SU-DHL-6 (cell line): ENCODE results near the gene CIB1.
A peak's percentile ranks its signal among the peaks of the same experiment; 100 is the strongest.
"Not testable (repeated sequence)": the region's sequence is repeated elsewhere in the genome, so short reads cannot be mapped to it uniquely, and the experiment has no call there.

ENCODE experiments used
- H2AFZ ChIP-seq: fragments of 200-600 bp; sonication (generic); 2 replicates; pipeline ENCODE4 v1.6.1; 2014; ENCODE audit warnings: low read depth, mild to moderate bottlenecking, moderate library complexity, mixed read lengths, antibody characterized with exemption, low read length; ENCODE audit not compliant: severe bottlenecking
- H3F3A ChIP-seq: fragments of 200-600 bp; shearing (Covaris generic); 2 replicates; pipeline ENCODE4 v1.6.0; 2016; ENCODE audit warnings: antibody characterized with exemption, mild to moderate bottlenecking; ENCODE audit not compliant: insufficient read depth
- H3K27ac ChIP-seq: fragments of 200-600 bp; sonication (generic); 2 replicates; pipeline ENCODE4 v1.5.1; 2016; ENCODE audit warnings: low read depth, mild to moderate bottlenecking, low read length, moderate library complexity, mixed read lengths
- H3K27me3 ChIP-seq: fragments of 200-600 bp; sonication (generic), shearing (Covaris generic); 2 replicates; pipeline ENCODE4 v1.6.0; 2014; ENCODE audit warnings: mild to moderate bottlenecking, low read length
- H3K36me3 ChIP-seq: fragments of 200-600 bp; sonication (generic); 2 replicates; pipeline ENCODE4 v1.6.1; 2014; ENCODE audit warnings: mild to moderate bottlenecking, low read length, mixed read lengths
- H3K4me2 ChIP-seq: fragments of 300-600, 200-600 bp; shearing (Covaris generic), sonication (generic); 2 replicates; pipeline ENCODE4 v1.6.0; 2014; ENCODE audit warnings: low read length, low read depth, mild to moderate bottlenecking; ENCODE audit not compliant: poor library complexity, severe bottlenecking
- H3K4me3 ChIP-seq: fragments of 200-600 bp; sonication (generic); 2 replicates; pipeline ENCODE4 v1.5.1; 2014; ENCODE audit warnings: antibody characterized with exemption, low read length, mild to moderate bottlenecking, mixed read lengths; ENCODE audit not compliant: insufficient read depth, poor library complexity, severe bottlenecking
- H3K79me2 ChIP-seq: fragments of 200-600 bp; sonication (generic); 2 replicates; pipeline ENCODE4 v1.6.1; 2014; ENCODE audit warnings: mild to moderate bottlenecking, low read length, moderate library complexity; ENCODE audit not compliant: insufficient read depth
- H3K9ac ChIP-seq: fragments of 200-600 bp; sonication (generic); 2 replicates; pipeline ENCODE4 v1.7.0; 2014; ENCODE audit warnings: mild to moderate bottlenecking, low read length
- H3K9me2 ChIP-seq: fragments of 200-600 bp; sonication (generic); replicated peaks from 2 replicates; pipeline ENCODE4 v1.6.1; 2014; ENCODE audit warnings: low read length; ENCODE audit not compliant: insufficient read depth
- H3K9me3 ChIP-seq: fragments of 200-600 bp; sonication (generic); 2 replicates; pipeline ENCODE4 v1.6.1; 2014; ENCODE audit warnings: low read length, mixed read lengths; ENCODE audit not compliant: insufficient read depth
- H4K20me1 ChIP-seq: fragments of 200-600 bp; sonication (generic); 2 replicates; pipeline ENCODE4 v1.6.1; 2014; ENCODE audit warnings: low read depth, mild to moderate bottlenecking, antibody characterized with exemption, low read length, moderate library complexity, mixed read lengths
- EZH2phosphoT487 ChIP-seq: fragments of 200-600 bp; sonication (generic), shearing (Covaris generic); conservative IDR thresholded peaks from 2 replicates; pipeline ENCODE4 v1.6.1; 2018; ENCODE audit warnings: mild to moderate bottlenecking, antibody characterized with exemption, low read length, moderate library complexity, mixed read lengths
- TF ChIP-seq, protein P1 (sequence below): fragments of 200-600 bp; sonication (generic); IDR thresholded peaks from one replicate; pipeline ENCODE4 v1.5.1; 2017; ENCODE audit warnings: antibody characterized with exemption, mild to moderate bottlenecking, low read length, moderate library complexity; ENCODE audit not compliant: insufficient read depth, poor library complexity, severe bottlenecking

Gene CIB1

DNA sequence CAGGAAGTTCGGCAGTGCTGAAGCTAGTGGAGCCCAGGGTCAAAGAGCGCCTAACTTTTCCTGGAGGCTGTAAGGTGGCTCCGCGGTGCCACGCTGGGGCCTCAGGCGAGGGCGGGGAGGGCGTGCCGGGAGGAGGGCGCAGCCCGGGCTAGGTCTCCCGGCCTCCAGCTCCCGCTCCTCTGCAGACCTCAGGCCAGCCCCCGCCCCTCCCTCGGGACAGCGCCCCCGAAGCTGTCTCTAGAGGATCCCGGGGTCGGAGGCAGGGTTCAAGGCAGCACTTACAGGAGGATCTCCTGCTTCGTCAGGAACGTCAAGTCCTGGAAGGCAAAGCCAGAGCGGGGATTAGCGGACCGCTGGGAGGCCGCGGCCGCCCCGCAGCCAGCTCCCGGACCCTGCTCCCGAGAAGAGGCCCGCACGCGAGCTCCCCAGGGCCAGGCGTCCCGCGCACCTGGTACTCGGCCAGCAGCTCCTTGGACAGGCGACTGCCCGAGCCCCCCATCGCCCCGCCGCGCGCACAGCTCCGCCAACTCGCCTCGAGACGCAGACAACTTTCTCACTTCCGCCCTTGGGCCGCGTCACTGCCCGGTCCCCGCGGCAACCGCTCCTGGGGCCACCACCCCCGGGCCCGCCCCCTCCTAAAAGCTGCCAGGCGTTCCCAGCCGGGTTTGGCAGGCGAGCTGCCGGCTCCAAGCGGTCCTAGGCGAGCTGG is at the start of gene CIB1:
Gene CIB1 (minus strand): TSS at position 555 of the 709 bp plus-strand sequence. CDS start 56 bp downstream, at position 499.
- Histone ChIP-seq H2AFZ (peak within 1 kb of the TSS; percentile 62), H3K27me3 (no peaks in the 10 kb centered on the region), H3K9ac (peak within 1 kb of the TSS; percentile 69), H3K9me2 (no peaks in the 10 kb centered on the region), H3K36me3 (no peaks in the 10 kb centered on the region), H4K20me1 (no peaks in the 10 kb centered on the region), H3K4me3 (peak within 1 kb of the TSS; percentile 76), H3F3A (no peaks in the 10 kb centered on the region; the same call in 1 of the 2 replicates), H3K4me2 (peak within 1 kb of the TSS; percentile 76), H3K9me3 (no peaks in the 10 kb centered on the region), H3K27ac (peak within 1 kb of the TSS; percentile 36), H3K79me2 (no peaks in the 10 kb centered on the region)
- no peak for TF ChIP-seq EZH2phosphoT487
- TF ChIP-seq, protein P1, sequence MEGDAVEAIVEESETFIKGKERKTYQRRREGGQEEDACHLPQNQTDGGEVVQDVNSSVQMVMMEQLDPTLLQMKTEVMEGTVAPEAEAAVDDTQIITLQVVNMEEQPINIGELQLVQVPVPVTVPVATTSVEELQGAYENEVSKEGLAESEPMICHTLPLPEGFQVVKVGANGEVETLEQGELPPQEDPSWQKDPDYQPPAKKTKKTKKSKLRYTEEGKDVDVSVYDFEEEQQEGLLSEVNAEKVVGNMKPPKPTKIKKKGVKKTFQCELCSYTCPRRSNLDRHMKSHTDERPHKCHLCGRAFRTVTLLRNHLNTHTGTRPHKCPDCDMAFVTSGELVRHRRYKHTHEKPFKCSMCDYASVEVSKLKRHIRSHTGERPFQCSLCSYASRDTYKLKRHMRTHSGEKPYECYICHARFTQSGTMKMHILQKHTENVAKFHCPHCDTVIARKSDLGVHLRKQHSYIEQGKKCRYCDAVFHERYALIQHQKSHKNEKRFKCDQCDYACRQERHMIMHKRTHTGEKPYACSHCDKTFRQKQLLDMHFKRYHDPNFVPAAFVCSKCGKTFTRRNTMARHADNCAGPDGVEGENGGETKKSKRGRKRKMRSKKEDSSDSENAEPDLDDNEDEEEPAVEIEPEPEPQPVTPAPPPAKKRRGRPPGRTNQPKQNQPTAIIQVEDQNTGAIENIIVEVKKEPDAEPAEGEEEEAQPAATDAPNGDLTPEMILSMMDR: no peak

DNA sequence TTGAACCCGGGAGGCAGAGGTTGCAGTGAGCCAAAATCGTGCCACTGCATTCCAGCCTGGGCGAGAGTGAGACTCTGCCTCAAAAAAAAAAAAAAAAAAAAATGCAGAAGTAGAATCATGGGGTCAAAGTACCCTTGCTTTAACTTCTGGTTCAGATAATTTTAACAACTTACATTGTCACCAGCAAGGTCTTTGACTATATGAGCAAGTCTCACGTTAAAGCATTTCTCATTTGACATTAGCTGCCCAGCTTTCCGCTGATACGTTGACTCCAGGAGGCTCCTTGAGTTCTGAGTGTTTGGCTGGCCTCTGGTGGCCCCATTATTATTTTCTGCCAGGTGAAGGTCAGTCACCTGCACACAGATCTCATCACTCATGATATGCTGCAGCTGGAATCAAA is 47.9 kb upstream of the CIB1 start:
- H3K36me3 ChIP-seq, H3K4me3 ChIP-seq, H2AFZ ChIP-seq, H3K27me3 ChIP-seq, H4K20me1 ChIP-seq, H3K9ac ChIP-seq, H3K4me2 ChIP-seq, H3K79me2 ChIP-seq, H3K27ac ChIP-seq, H3K9me2 ChIP-seq, H3F3A ChIP-seq, H3K9me3 ChIP-seq: not testable (repeated sequence)

DNA sequence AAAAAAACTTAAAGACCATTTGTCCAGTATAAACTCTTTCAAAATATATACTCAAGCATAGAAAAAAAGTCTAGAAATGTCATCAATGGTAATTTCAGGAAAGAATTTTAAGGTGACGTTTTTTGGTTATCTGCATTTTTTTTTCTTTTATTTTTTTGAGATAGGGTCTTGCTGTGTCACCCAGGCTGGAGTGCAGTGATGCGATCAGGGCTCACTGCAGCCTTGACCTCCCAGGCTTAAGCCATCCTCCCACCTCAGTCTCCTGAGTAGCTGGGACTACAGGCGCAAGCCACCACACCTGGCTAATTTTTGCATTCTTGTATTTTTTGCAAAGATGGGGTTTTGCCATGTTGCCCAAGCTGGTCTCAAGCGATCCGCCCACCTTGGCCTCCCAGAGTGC is 47.0 kb upstream of the CIB1 start:
- H3K79me2 ChIP-seq, H3K4me3 ChIP-seq, H3K4me2 ChIP-seq, H3K27ac ChIP-seq, H3K27me3 ChIP-seq, H3K9me3 ChIP-seq, H3K9ac ChIP-seq, H2AFZ ChIP-seq, H3K9me2 ChIP-seq, H4K20me1 ChIP-seq, H3K36me3 ChIP-seq, H3F3A ChIP-seq: not testable (repeated sequence)

DNA sequence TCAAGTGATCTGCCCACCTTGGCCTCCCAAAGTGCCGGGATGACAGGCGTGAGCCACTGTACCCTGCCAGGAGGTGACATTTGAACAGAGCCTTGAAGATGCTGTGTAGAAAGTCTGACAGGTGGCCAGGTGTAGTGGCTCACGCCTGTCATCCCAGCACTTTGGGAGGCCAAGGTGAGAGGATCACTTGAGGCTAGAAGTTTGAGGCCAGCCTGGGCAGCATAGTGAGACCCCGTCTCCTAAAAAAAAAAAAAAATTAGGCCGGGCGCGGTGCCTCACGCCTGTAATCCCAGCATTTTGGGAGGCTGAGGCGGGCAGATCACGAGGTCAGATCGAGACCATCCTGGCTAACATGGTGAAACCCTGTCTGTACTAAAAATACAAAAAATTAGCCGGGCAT is 44.7 kb upstream of the CIB1 start:
- not testable (repeated sequence) for H3K4me3 ChIP-seq, H3F3A ChIP-seq, H3K27ac ChIP-seq, H3K27me3 ChIP-seq, H2AFZ ChIP-seq, H3K9me3 ChIP-seq, H3K4me2 ChIP-seq, H3K9me2 ChIP-seq, H3K36me3 ChIP-seq, H3K79me2 ChIP-seq, H3K9ac ChIP-seq, H4K20me1 ChIP-seq

DNA sequence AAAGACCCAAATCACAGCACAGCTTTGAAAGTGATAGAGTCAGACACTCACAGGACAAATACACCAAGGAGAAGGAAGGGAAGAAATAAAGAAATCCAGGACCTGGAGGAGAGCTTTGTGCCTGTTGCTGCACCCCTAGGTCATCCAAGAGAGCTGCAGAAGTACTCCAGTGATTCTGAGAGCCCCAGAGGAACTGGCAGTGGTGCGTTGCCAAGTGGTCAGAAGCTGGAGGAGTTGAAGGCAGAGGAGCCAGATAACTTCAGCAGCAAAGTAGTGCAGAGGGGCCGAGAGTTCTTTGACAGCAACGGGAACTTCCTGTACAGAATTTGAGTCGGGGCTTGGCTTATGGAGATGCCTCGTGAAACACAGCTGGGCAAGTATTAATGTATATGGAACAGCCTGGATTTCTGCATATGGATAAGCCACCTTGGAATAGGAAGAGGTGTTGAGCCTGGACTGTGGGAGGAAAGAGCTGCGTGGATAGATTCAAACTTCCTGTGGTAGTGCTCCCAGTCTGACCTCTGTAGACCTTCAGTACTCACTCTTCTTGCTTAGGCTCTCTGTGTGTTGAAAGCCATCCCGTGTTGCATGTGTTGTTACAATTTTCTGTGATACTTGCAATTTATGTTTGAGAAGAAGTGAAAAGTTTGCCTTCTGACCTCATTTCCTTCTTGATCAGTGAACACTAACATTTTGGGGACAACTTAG is 37.9 kb upstream of the CIB1 start:
- H3K36me3 ChIP-seq: peaks cover 28% of the 10 kb centered on the region
- TF ChIP-seq, protein P1: no peak
- TF ChIP-seq EZH2phosphoT487: no peak
- no peak overlapping the region for H2AFZ ChIP-seq
- peaks cover 8% of the 10 kb centered on the region; the same call in 1 of the 2 replicates for H4K20me1 ChIP-seq
- peaks cover 45% of the 10 kb centered on the region for H3K79me2 ChIP-seq
- H3K9me3 ChIP-seq: no peaks in the 10 kb centered on the region
- no peak overlapping the region for H3K9ac ChIP-seq
- H3K4me2 ChIP-seq: no peak overlapping the region
- no peaks in the 10 kb centered on the region for H3K27me3 ChIP-seq
- H3K27ac ChIP-seq: no peak overlapping the region
- H3K4me3 ChIP-seq: no peak overlapping the region
- H3K9me2 ChIP-seq: no peaks in the 10 kb centered on the region
- H3F3A ChIP-seq: 0 out of 2 replicates have a peak, but pooled peaks cover 3% of the 10 kb centered on the region
